ENCODE results near the gene RNF225.

DNA sequence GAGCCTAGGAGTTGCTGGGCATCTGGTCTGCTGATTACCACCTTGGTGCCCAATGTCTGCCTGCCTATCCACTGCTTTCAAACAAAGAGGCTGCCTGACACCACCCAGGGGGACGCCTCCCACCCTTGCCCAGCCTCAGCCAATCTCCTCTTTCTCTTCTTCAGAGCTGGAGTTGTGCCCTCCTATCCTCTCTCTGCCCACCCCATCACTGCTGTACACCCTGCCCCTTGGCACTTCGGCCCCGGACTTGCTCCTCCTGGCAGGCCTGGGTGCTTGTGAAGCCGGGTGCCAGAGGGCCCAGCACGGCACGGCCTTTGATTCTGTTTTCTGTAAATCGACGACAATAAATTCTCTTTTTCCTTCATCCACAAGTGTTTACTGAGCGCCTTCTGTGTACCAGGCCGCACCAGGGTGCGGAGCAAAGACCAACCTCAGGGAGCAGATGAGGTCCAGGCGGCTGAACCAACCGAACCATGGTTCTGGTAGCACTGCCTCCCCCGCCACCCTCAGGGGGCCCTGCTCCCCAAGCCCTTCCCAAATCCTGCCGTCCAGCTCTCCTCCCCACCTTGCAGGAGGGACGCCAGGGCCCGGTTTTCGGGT, 5.0 kb downstream of the RNF225 start:
- TF ChIP-seq, protein P1, sequence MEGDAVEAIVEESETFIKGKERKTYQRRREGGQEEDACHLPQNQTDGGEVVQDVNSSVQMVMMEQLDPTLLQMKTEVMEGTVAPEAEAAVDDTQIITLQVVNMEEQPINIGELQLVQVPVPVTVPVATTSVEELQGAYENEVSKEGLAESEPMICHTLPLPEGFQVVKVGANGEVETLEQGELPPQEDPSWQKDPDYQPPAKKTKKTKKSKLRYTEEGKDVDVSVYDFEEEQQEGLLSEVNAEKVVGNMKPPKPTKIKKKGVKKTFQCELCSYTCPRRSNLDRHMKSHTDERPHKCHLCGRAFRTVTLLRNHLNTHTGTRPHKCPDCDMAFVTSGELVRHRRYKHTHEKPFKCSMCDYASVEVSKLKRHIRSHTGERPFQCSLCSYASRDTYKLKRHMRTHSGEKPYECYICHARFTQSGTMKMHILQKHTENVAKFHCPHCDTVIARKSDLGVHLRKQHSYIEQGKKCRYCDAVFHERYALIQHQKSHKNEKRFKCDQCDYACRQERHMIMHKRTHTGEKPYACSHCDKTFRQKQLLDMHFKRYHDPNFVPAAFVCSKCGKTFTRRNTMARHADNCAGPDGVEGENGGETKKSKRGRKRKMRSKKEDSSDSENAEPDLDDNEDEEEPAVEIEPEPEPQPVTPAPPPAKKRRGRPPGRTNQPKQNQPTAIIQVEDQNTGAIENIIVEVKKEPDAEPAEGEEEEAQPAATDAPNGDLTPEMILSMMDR (IDR thresholded peaks at IDR 0.05 in 4 of 5, conservative IDR thresholded peaks at IDR 0.05 in 1 of 5): no peak
- TF ChIP-seq POLR2A (IDR thresholded peaks at IDR 0.05): no peak
